Endothelial cell of umbilical vein (primary cell): ENCODE data around the gene ANGPTL1. TPM values are rescaled to one million over a fixed set of nuclear protein-coding genes. Genes with fewer than 3 reads are reported as not detected.
A peak's percentile ranks its signal among the peaks of the same experiment; 100 is the strongest.

Experiments
- Bru-seq: library from RNA; stranded (reverse); fragments of 400-500 nt; gene quantifications from one replicate; lab custom pipeline; 2021; lab: Mats Ljungman, UMichigan
- BruChase-seq, 2 experiments: library from RNA; stranded (reverse); fragments of 400-500 nt; gene quantifications; one replicate each; lab custom pipeline; 2021; lab: Mats Ljungman, UMichigan
- BruUV-seq: library from RNA; stranded (reverse); fragments of 400-500 nt; replicated peaks from 2 replicates; lab custom pipeline; 2021; lab: Mats Ljungman, UMichigan
- CTCF ChIA-PET: fragments of 300-600, 350-600 bp; sonication (Branson Sonifier 250); formaldehyde crosslinking; loops from one replicate; lab custom pipeline; 2021; ENCODE audit warnings: antibody characterized with exemption, inconsistent platforms; lab: Charles Lee
- POLR2A ChIA-PET: fragments of 300-600, 350-600 bp; sonication (Branson Sonifier 250); formaldehyde crosslinking; loops from one replicate; lab custom pipeline; 2021; ENCODE audit warnings: antibody characterized with exemption, inconsistent platforms; lab: Charles Lee
- DNase-seq: peaks from one replicate; pipeline ENCODE4 v3.0.0-alpha.2; 2011; ENCODE audit warnings: low read depth, low spot score
- FAIRE-seq: peaks from 2 replicates; lab custom pipeline; 2011; peaks lifted over from hg19 to GRCh38; lab: Jason Lieb, UNC
- H2AFZ ChIP-seq: 2 replicates; pipeline ENCODE4 v1.6.0; 2012; ENCODE audit warnings: low read depth, low read length, control low read depth, inconsistent platforms
- H3K27ac ChIP-seq: 2 replicates; pipeline ENCODE4 v1.5.1; 2011; ENCODE audit warnings: low read depth, mild to moderate bottlenecking, control low read depth, low read length, moderate library complexity; ENCODE audit not compliant: insufficient read depth
- H3K27me3 ChIP-seq, 2 experiments: 2 replicates each; pipeline versions ENCODE4 v1.6.0 to v1.6.1; 2011; ENCODE audit warnings: low read length in 2 of 2, mixed read lengths in 1 of 2; ENCODE audit not compliant: control insufficient read depth in 2 of 2, insufficient read depth in 2 of 2
- H3K36me3 ChIP-seq, 2 experiments: 2 replicates in 1 of 2; 3 replicates in 1 of 2; pipeline ENCODE4 v1.5.1; 2011; ENCODE audit warnings: low read length in 2 of 2, mild to moderate bottlenecking in 1 of 2, moderate library complexity in 1 of 2; ENCODE audit not compliant: control insufficient read depth in 2 of 2, insufficient read depth in 2 of 2; ENCODE audit errors: extremely low read depth in 1 of 2
- H3K4me1 ChIP-seq: 3 replicates; pipeline ENCODE4 v1.5.1; 2011; ENCODE audit warnings: mild to moderate bottlenecking, low read length; ENCODE audit not compliant: control insufficient read depth, insufficient read depth; ENCODE audit errors: extremely low read depth
- H3K4me2 ChIP-seq: 2 replicates; pipeline ENCODE4 v1.6.1; 2011; ENCODE audit warnings: low read length, control low read depth, mixed read lengths; ENCODE audit not compliant: insufficient read depth
- H3K4me3 ChIP-seq, 3 experiments: fragments of 200-600 bp in 1 of 3; sonication (generic), shearing (Covaris generic) in 1 of 3; replicated peaks in 1 of 3; 2 replicates each; pipeline ENCODE4 v1.5.1; 2011 to 2016; ENCODE audit warnings: control low read depth in 3 of 3, low read length in 3 of 3, mild to moderate bottlenecking in 2 of 3, inconsistent platforms in 1 of 3, low read depth in 1 of 3, moderate library complexity in 1 of 3; ENCODE audit not compliant: insufficient read depth in 1 of 3
- H3K79me2 ChIP-seq: 2 replicates; pipeline ENCODE4 v1.6.0; 2012; ENCODE audit warnings: low read length, inconsistent platforms; ENCODE audit not compliant: control insufficient read depth, insufficient read depth
- H3K9ac ChIP-seq: replicated peaks from 2 replicates; pipeline ENCODE3; 2011; ENCODE audit warnings: low read length, control low read depth; ENCODE audit not compliant: insufficient read depth; ENCODE audit errors: extremely low read depth
- H3K9me1 ChIP-seq: replicated peaks from 3 replicates; pipeline ENCODE4 v1.6.0; 2011; ENCODE audit warnings: mild to moderate bottlenecking, low read length; ENCODE audit not compliant: control insufficient read depth, insufficient read depth; ENCODE audit errors: extremely low read depth
- H3K9me3 ChIP-seq: replicated peaks from 2 replicates; pipeline ENCODE4 v1.5.1; 2012; ENCODE audit warnings: low read length, inconsistent platforms; ENCODE audit not compliant: control insufficient read depth, insufficient read depth
- H4K20me1 ChIP-seq: replicated peaks from 2 replicates; pipeline ENCODE3; 2011; ENCODE audit warnings: mild to moderate bottlenecking, low read length; ENCODE audit not compliant: control insufficient read depth, insufficient read depth; ENCODE audit errors: extremely low read depth
- CTCF ChIP-seq, 2 donors: IDR thresholded peaks; 1 replicate in 1 of 2; 2 replicates in 1 of 2; pipeline ENCODE4 v1.5.1; 2011; ENCODE audit warnings: low read length in 2 of 2, mild to moderate bottlenecking in 2 of 2, moderate library complexity in 2 of 2, control low read depth in 1 of 2, inconsistent platforms in 1 of 2, low read depth in 1 of 2; ENCODE audit not compliant: insufficient read depth in 1 of 2; ENCODE audit errors: extremely low read depth in 1 of 2
- EZH2 ChIP-seq: IDR thresholded peaks from 2 replicates; pipeline ENCODE4 v1.6.1; 2012; ENCODE audit warnings: borderline replicate concordance, low read depth, mild to moderate bottlenecking, moderate library complexity, low read length, inconsistent platforms; ENCODE audit not compliant: severe bottlenecking
- FOS ChIP-seq: IDR thresholded peaks from 2 replicates; pipeline ENCODE4 v1.6.1; 2011; ENCODE audit warnings: mild to moderate bottlenecking, low read length, moderate library complexity, borderline replicate concordance; ENCODE audit not compliant: insufficient read depth
- GATA2 ChIP-seq: IDR thresholded peaks from 2 replicates; pipeline ENCODE4 v1.7.0; 2011; ENCODE audit warnings: low read depth, mild to moderate bottlenecking, moderate library complexity, mixed read lengths, low read length; ENCODE audit not compliant: insufficient read length, insufficient read depth
- JUN ChIP-seq: IDR thresholded peaks from 2 replicates; pipeline ENCODE4 v1.6.1; 2011; ENCODE audit warnings: borderline replicate concordance, low read depth; ENCODE audit not compliant: insufficient read length, insufficient read depth
- MAX ChIP-seq: IDR thresholded peaks from 2 replicates; pipeline ENCODE4 v1.6.1; 2011; ENCODE audit not compliant: insufficient read depth, insufficient read length
- MYC ChIP-seq: IDR thresholded peaks from one replicate; pipeline ENCODE4 v1.6.1; 2011; ENCODE audit warnings: mild to moderate bottlenecking, low read depth, low read length
- POLR2A ChIP-seq: IDR thresholded peaks from 2 replicates; pipeline ENCODE4 v1.6.1; 2012; ENCODE audit warnings: low read depth, mild to moderate bottlenecking, control low read depth, low read length
- POLR2AphosphoS5 ChIP-seq: IDR thresholded peaks from 2 replicates; pipeline ENCODE4 v1.6.1; 2012; ENCODE audit warnings: low read depth, mild to moderate bottlenecking, control low read depth, low read length, moderate library complexity; ENCODE audit not compliant: insufficient read depth
- dilution Hi-C: fragments of 300-500 bp; cut with MboI; formaldehyde crosslinking; loops from one replicate; pipeline ENCODE4 v1.15.0; 2019; ENCODE audit warnings: low sequenced_read_pairs; ENCODE audit not compliant: extremely low pct_ligation_motif_present
- intact Hi-C: fragments of 100-400 bp; cut with micrococcal nuclease; formaldehyde crosslinking; loops from one replicate; pipeline ENCODE4 v1.10.0; 2022
- long read RNA-seq: library from polyadenylated mRNA; stranded (forward); transcript quantifications from one replicate; pipeline ENCODE4 v2.0.0, GENCODE V29; 2021
- polyA minus RNA-seq, 3 experiments: library from RNA; depleted of rRNA, polyadenylated mRNA; stranded (reverse); fragments of >200 nt; gene quantifications; 1 replicate in 1 of 3; 2 replicates in 2 of 3; pipeline ENCODE4 v1.2.3, GENCODE V29; 2011
- polyA plus RNA-seq, 4 experiments: library from polyadenylated mRNA; depleted of rRNA in 3 of 4; stranded (reverse) in 3 of 4; unstranded in 1 of 4; fragments of >200 nt; gene quantifications; 2 replicates each; pipeline versions ENCODE4 v1.2.1 to v1.2.3, GENCODE V29; 2011 to 2012; ENCODE audit warnings: missing spikeins in 1 of 4
- total RNA-seq: library from RNA; stranded (reverse); gene quantifications from 2 replicates; pipeline ENCODE4 v1.2.3, GENCODE V29; 2021

Gene ANGPTL1
- total RNA-seq (0.51 TPM in 1 of 2 replicates, not detected in the other), polyA plus RNA-seq (0.15 and 0.16 TPM in 2 replicates), polyA minus RNA-seq (0.23 TPM in 1 of 2 replicates, not detected in the other), Bru-seq, nascent RNA (percentile 13 among the genes with signal in this experiment), BruChase-seq, experiment 1, labeled RNA remaining after a 6-hour chase (percentile 13 among the genes with signal in this experiment), BruChase-seq, experiment 2, labeled RNA remaining after a 2-hour chase (percentile 12 among the genes with signal in this experiment)
- polyA plus RNA-seq (2011; cell fraction: cytosol; rRNA removed) = 0.15 and 0.25 TPM in 2 replicates
- polyA plus RNA-seq (2011; cell fraction: nucleus; rRNA removed) = 0.16 and 0.28 TPM in 2 replicates
- not detected in 2 replicates for polyA plus RNA-seq (2012)
- polyA minus RNA-seq (2011; cell fraction: cytosol; rRNA and poly(A)+ RNA removed) = not detected
- 0.19 TPM in 2 replicates for polyA minus RNA-seq (2011; cell fraction: nucleus; rRNA and poly(A)+ RNA removed)
- long read RNA-seq, partial matches to known transcripts = 0 of 3 reads
- long read RNA-seq, other reads (novel, unspliced or antisense) = 3 of 3 reads

GRCh38 chr1:178870944-178871343, at the start of gene ANGPTL1:
Gene ANGPTL1, minus strand, starts transcription at chr1:178871077. Its CDS starts 5,301 bp downstream, at chr1:178865776.
- FAIRE-seq (no peak), DNase-seq (peak; percentile 71)
- Histone ChIP-seq H3K27ac (no peak within 1 kb of the TSS), H3K36me3 (no peaks in the 10 kb centered on the region), H3K4me2 (peak within 1 kb of the TSS; percentile 4), H3K4me1 (peaks cover 37% of the 10 kb centered on the region), H3K4me3 (no peak within 1 kb of the TSS), H3K27me3 (no peaks in the 10 kb centered on the region), H4K20me1 (peaks cover 3% of the 10 kb centered on the region), H3K9me1 (no peaks in the 10 kb centered on the region), H2AFZ (no peak within 1 kb of the TSS), H3K9ac (no peak within 1 kb of the TSS), H3K79me2 (no peaks in the 10 kb centered on the region), H3K9me3 (no peaks in the 10 kb centered on the region)
- no peak for TF ChIP-seq CTCF (IDR thresholded peaks at IDR 0.05; ENCODE audit: extremely low read depth in 1 of 2, insufficient read depth in 1 of 2, low read depth in 1 of 2, low read length in 2 of 2)
- no TSS peak for BruUV-seq
- ChIA-PET POLR2A (no interaction called here), CTCF (interaction anchor here (1.2 to 5.9 kb wide), 4 partner anchors 10 to 339 kb away, joined by 3 to 17 read pairs (median 6); no protein-coding TSS in a partner anchor)
- dilution Hi-C loops (no loop called here), intact Hi-C loops (loop anchor here (2.0 kb wide), 2 partner anchors 22 to 328 kb away; no protein-coding TSS in a partner anchor)

- Histone ChIP-seq H3K9me1 (no peaks in the 10 kb centered on the region), H3K4me3 (no peak overlapping the region), H2AFZ (no peak overlapping the region), H3K9me3 (no peaks in the 10 kb centered on the region), H3K27ac (no peak overlapping the region), H3K27me3 (no peaks in the 10 kb centered on the region), H3K4me1 (no peaks in the 10 kb centered on the region), H4K20me1 (no peaks in the 10 kb centered on the region), H3K4me2 (no peak overlapping the region), H3K36me3 (peaks cover 0 to 3% of the 10 kb centered on the region in 2 experiments), H3K9ac (no peak overlapping the region), H3K79me2 (no peaks in the 10 kb centered on the region)
- TF ChIP-seq GATA2 (no peak), EZH2 (no peak), CTCF (IDR thresholded peaks at IDR 0.05; ENCODE audit: extremely low read depth in 1 of 2, insufficient read depth in 1 of 2, low read depth in 1 of 2, low read length in 2 of 2) (no peak), POLR2AphosphoS5 (no peak), MYC (no peak), MAX (no peak), JUN (no peak), POLR2A (no peak), FOS (no peak)
- DNase-seq (no peak), FAIRE-seq (no peak)
- POLR2A ChIA-PET = no interaction called here
- no TSS peak for BruUV-seq
- intact Hi-C loops = no loop called here
- CTCF ChIA-PET = no interaction called here
- dilution Hi-C loops = no loop called here
Measured at GRCh38 chr1:178919581-178919980, 48.7 kb upstream of the ANGPTL1 start.
